HepG2 (cell line): Measurements from ENCODE around the gene ZBTB9. TPM values are rescaled to one million over a fixed set of nuclear protein-coding genes. Genes with fewer than 3 reads are reported as not detected.

Experiments used
- ATF3 ChIP-seq: sonication (generic); formaldehyde crosslinking; IDR thresholded peaks from 2 replicates; pipeline ENCODE4 v1.4.0; 2020; ENCODE audit warnings: missing genetic modification reagents
- DNMT1 ChIP-seq: sonication (generic); formaldehyde crosslinking; IDR thresholded peaks from 2 replicates; pipeline ENCODE4 v1.5.1; 2020; ENCODE audit warnings: mild to moderate bottlenecking, missing genetic modification reagents
- FOSL1 ChIP-seq: sonication (generic); formaldehyde crosslinking; IDR thresholded peaks from 2 replicates; pipeline ENCODE4 v1.9.0; 2021; ENCODE audit warnings: missing genetic modification reagents, borderline replicate concordance
- FOSL2 ChIP-seq: sonication (generic); formaldehyde crosslinking; IDR thresholded peaks from 2 replicates; pipeline ENCODE4 v1.4.0; 2020; ENCODE audit warnings: missing genetic modification reagents
- HDAC6 ChIP-seq: fragments of 200-600 bp; sonication (generic); IDR thresholded peaks from 2 replicates; pipeline ENCODE4 v1.7.0; 2017; ENCODE audit warnings: mild to moderate bottlenecking, antibody characterized with exemption, low read length, low read depth
- HHEX ChIP-seq: IDR thresholded peaks from 2 replicates; pipeline ENCODE4 v1.6.1; 2016; ENCODE audit warnings: control low read depth
- IRF2 ChIP-seq: IDR thresholded peaks from 2 replicates; pipeline ENCODE4 v1.6.1; 2018; ENCODE audit warnings: missing genetic modification reagents, missing compliant biosample characterization
- MAX ChIP-seq: IDR thresholded peaks from 2 replicates; pipeline ENCODE4 v1.6.1; 2012; ENCODE audit warnings: inconsistent platforms
- MEIS2 ChIP-seq: sonication (generic); formaldehyde crosslinking; IDR thresholded peaks from 2 replicates; pipeline ENCODE4 v1.9.0; 2021; ENCODE audit warnings: mild to moderate bottlenecking, missing genetic modification reagents
- MNT ChIP-seq: fragments of 450-650 bp; IDR thresholded peaks from 2 replicates; pipeline ENCODE4 v1.6.1; 2016
- SMC3 ChIP-seq: IDR thresholded peaks from 2 replicates; pipeline ENCODE4 v1.6.1; 2011; ENCODE audit warnings: low read length, improper control_type of control experiment
- YY1 ChIP-seq: IDR thresholded peaks from 2 replicates; pipeline ENCODE4 v1.6.1; 2011; ENCODE audit warnings: low read length, low read depth, moderate library complexity, mild to moderate bottlenecking; ENCODE audit not compliant: insufficient read depth, insufficient replicate concordance
- ZC3H4 ChIP-seq: sonication (generic); formaldehyde crosslinking; IDR thresholded peaks from 2 replicates; pipeline ENCODE4 v1.4.0; 2020; ENCODE audit warnings: missing genetic modification reagents, borderline replicate concordance
- ZKSCAN1 ChIP-seq: fragments of 150-350 bp; IDR thresholded peaks from 2 replicates; pipeline ENCODE4 v1.6.1; 2014; ENCODE audit warnings: low read length
- ZNF253 ChIP-seq: sonication (generic); formaldehyde crosslinking; IDR thresholded peaks from 2 replicates; pipeline ENCODE4 v1.8.0; 2022; ENCODE audit warnings: mild to moderate bottlenecking, missing genetic modification reagents, borderline replicate concordance
- polyA plus RNA-seq, 8 experiments: library from polyadenylated mRNA; depleted of rRNA in 3 of 8; stranded (reverse) in 7 of 8; unstranded in 1 of 8; fragments of >200 nt; fragmentation: Illumina TruSeq in 4 of 8; extraction: Trizol in 4 of 8; gene quantifications; 2 replicates each; pipeline versions ENCODE4 v1.2.1 to v1.2.3, GENCODE V29; 2011 to 2016; ENCODE audit warnings: low read depth in 4 of 8, missing spikeins in 1 of 8, mixed read lengths in 1 of 8; ENCODE audit not compliant: insufficient read depth in 1 of 8
- total RNA-seq, 5 experiments: library from RNA; depleted of rRNA; stranded (reverse); fragments of >200 nt; fragmentation: Illumina TruSeq; extraction: Trizol; gene quantifications; 2 replicates each; pipeline ENCODE4 v1.2.3, GENCODE V29; 2016; ENCODE audit warnings: low read depth in 1 of 5
- TF ChIP-seq, protein P1 (sequence below): sonication (generic); formaldehyde crosslinking; conservative IDR thresholded peaks from 2 replicates; pipeline ENCODE4 v1.4.0; 2020; ENCODE audit warnings: missing genetic modification reagents
- TF ChIP-seq, protein P2 (sequence below): sonication (generic); formaldehyde crosslinking; IDR thresholded peaks from 2 replicates; pipeline ENCODE4 v1.9.0; 2021; ENCODE audit warnings: mild to moderate bottlenecking, missing genetic modification reagents
- TF ChIP-seq, protein P3 (sequence below): sonication (generic); formaldehyde crosslinking; IDR thresholded peaks from 2 replicates; pipeline ENCODE4 v1.9.0; 2021; ENCODE audit warnings: missing genetic modification reagents, mild to moderate bottlenecking, borderline replicate concordance

Gene ZBTB9
- total and polyA plus RNA-seq, 2 of the 13 experiments (the other 11 are each of a cell fraction or from before 2014, with no cell fraction given): 5.3 to 9.2 TPM

DNA sequence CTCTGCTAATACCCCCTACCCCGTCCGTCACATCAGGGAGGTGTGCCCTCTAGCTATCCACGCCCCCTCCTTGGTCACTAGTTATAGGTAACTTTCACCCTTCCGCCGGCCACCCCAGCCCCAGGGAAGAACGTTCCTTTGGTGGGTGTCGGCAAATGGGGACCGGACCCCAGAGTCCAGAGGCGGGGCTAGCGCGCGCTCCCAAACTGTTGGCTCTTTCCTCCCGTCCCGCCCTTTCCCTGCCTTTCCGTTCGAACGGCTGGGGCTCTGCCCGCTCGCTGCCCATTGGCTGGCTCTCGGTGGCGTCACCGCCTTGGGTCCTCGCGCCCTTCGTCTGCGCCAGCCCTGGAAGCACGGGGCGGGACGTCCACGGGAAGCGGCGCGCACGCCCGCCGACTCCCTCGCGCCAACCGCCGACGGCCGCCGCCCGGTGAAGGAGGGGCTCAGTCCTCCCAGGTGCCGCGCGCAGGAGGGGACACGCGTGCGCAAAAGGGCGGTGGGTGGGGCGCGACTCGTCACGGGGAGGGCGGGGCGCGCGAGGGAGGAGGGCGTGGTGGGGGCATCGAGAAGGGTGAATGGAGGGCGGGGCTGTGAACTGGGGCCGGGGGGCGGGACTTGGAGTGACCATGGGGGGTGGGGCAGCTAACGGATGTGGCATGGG is 44.2 kb upstream of the ZBTB9 start (continued):
- TF ChIP-seq ZNF253 (CRISPR knock-in tag) (peak; percentile 89; the same call in 1 of the 2 replicates), FOSL1 (CRISPR knock-in tag) (no peak), ATF3 (CRISPR knock-in tag) (peak; percentile 71; the same call in 1 of the 2 replicates), DNMT1 (peak; percentile 85; the same call in 1 of the 2 replicates), MEIS2 (peak; percentile 91), ZKSCAN1 (no peak), FOSL2 (CRISPR knock-in tag) (no peak), HHEX (CRISPR knock-in tag) (no peak), MNT (peak; percentile 82), MAX (peak; percentile 98), SMC3 (no peak), IRF2 (CRISPR knock-in tag) (peak; percentile 81), ZC3H4 (no peak), HDAC6 (no peak), YY1 (peak; percentile 57)
- TF ChIP-seq, protein P1, sequence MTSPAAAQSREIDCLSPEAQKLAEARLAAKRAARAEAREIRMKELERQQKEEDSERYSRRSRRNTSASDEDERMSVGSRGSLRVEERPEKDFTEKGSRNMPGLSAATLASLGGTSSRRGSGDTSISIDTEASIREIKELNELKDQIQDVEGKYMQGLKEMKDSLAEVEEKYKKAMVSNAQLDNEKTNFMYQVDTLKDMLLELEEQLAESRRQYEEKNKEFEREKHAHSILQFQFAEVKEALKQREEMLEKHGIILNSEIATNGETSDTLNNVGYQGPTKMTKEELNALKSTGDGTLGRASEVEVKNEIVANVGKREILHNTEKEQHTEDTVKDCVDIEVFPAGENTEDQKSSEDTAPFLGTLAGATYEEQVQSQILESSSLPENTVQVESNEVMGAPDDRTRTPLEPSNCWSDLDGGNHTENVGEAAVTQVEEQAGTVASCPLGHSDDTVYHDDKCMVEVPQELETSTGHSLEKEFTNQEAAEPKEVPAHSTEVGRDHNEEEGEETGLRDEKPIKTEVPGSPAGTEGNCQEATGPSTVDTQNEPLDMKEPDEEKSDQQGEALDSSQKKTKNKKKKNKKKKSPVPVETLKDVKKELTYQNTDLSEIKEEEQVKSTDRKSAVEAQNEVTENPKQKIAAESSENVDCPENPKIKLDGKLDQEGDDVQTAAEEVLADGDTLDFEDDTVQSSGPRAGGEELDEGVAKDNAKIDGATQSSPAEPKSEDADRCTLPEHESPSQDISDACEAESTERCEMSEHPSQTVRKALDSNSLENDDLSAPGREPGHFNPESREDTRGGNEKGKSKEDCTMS (CRISPR knock-in tag): no peak
- TF ChIP-seq, protein P2, sequence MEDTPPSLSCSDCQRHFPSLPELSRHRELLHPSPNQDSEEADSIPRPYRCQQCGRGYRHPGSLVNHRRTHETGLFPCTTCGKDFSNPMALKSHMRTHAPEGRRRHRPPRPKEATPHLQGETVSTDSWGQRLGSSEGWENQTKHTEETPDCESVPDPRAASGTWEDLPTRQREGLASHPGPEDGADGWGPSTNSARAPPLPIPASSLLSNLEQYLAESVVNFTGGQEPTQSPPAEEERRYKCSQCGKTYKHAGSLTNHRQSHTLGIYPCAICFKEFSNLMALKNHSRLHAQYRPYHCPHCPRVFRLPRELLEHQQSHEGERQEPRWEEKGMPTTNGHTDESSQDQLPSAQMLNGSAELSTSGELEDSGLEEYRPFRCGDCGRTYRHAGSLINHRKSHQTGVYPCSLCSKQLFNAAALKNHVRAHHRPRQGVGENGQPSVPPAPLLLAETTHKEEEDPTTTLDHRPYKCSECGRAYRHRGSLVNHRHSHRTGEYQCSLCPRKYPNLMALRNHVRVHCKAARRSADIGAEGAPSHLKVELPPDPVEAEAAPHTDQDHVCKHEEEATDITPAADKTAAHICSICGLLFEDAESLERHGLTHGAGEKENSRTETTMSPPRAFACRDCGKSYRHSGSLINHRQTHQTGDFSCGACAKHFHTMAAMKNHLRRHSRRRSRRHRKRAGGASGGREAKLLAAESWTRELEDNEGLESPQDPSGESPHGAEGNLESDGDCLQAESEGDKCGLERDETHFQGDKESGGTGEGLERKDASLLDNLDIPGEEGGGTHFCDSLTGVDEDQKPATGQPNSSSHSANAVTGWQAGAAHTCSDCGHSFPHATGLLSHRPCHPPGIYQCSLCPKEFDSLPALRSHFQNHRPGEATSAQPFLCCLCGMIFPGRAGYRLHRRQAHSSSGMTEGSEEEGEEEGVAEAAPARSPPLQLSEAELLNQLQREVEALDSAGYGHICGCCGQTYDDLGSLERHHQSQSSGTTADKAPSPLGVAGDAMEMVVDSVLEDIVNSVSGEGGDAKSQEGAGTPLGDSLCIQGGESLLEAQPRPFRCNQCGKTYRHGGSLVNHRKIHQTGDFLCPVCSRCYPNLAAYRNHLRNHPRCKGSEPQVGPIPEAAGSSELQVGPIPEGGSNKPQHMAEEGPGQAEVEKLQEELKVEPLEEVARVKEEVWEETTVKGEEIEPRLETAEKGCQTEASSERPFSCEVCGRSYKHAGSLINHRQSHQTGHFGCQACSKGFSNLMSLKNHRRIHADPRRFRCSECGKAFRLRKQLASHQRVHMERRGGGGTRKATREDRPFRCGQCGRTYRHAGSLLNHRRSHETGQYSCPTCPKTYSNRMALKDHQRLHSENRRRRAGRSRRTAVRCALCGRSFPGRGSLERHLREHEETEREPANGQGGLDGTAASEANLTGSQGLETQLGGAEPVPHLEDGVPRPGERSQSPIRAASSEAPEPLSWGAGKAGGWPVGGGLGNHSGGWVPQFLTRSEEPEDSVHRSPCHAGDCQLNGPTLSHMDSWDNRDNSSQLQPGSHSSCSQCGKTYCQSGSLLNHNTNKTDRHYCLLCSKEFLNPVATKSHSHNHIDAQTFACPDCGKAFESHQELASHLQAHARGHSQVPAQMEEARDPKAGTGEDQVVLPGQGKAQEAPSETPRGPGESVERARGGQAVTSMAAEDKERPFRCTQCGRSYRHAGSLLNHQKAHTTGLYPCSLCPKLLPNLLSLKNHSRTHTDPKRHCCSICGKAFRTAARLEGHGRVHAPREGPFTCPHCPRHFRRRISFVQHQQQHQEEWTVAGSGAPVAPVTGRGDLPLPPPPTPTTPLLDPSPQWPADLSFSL (CRISPR knock-in tag): no peak
- TF ChIP-seq, protein P3, sequence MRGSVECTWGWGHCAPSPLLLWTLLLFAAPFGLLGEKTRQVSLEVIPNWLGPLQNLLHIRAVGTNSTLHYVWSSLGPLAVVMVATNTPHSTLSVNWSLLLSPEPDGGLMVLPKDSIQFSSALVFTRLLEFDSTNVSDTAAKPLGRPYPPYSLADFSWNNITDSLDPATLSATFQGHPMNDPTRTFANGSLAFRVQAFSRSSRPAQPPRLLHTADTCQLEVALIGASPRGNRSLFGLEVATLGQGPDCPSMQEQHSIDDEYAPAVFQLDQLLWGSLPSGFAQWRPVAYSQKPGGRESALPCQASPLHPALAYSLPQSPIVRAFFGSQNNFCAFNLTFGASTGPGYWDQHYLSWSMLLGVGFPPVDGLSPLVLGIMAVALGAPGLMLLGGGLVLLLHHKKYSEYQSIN (CRISPR knock-in tag): no peak
